GM19455 (cell line): ENCODE data around the gene SBF2.
"Not testable (repeated sequence)": the region's sequence is repeated elsewhere in the genome, so short reads cannot be mapped to it uniquely, and the experiment has no call there.

Source experiments
- ATAC-seq: cut with Tn5 transposase; IDR thresholded peaks from one replicate; pipeline ENCODE4 v1.9.1; 2021; ENCODE audit not compliant: unreplicated experiment

SBF2 gene

DNA sequence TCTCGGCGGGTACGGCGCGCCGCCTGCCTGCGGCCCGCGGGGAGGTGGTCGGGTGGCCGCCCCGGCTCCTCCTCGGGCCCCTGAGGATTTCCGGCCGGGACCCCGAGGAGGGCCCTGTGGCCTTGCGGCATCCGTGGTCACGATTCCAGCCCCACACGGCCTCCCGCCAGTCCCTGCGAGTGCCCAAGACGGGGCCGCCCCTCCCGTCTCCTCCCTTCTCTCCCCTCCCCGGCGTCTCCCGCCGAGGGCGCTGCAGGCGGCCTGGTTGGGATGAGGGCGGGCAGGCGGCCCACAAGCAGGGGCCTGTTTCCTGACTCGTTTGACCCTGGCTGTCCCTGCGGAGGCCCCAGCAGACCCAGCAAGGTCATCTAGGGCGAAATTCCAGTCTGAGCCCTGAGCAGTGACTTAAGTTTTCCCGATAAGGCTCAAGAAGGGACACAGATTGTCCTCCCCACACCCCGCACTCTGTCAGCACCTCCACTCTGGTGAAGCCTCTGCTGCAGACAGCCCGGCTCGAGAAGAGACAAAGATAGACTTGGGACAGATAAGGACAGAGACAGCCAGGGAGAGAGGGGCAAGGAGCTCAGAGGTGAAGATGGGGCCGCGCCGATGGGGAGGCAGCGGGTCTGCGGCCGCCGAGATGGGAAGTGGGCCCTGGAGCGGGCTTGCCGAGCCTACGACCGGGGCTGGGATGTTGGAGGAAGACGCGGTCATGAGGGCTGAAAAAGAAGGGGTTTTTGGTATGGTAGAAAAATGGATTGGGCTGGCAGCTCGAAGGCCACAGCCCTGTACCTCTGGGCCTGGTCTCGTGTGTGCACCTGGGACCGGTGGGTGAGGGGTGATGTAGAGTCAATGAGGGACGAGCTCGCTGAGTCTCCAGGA, 535.1 kb downstream of the SBF2 start:
- peak; percentile 29 for ATAC-seq

DNA sequence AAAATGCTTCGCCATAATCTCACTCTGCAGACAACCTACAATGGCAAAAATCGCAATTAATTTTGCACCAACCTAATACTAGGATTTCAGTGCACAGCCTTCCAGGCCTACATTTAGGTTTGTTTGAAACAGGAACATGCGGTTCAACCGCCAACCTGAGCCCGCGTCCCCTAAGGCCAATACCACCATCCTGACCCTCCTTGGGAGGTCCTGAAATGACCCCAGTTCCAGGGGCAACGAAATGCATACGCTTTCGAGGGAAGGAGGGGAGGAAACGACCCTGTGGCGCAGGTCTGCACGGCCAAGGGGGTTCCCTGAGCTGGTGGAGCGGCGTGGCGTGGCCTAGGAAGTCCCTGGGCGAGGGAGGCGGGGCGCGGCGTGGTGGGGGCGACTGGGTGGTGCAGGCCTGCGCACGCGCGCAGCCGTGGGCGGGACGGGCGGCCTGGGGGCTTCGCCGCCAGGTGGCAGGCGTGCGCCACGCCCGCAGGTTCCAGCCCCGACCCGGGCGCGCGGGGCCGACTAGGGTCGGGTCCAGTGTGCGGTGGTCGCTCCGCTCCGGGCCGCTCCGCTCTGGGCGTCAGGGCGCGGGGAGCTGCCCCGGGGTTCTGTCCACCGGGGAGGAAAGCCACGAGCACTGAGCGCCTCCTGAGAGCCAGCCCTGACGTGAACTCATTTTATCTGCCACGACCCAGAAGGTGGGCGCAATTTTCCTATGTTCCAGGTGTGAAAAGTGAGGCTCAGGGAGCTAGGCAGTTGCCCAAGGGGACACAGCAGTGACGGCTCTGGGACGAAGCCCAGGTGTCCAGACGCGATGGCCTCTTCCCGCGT, 536.0 kb downstream of the SBF2 start:
- ATAC-seq = peak; percentile 64

DNA sequence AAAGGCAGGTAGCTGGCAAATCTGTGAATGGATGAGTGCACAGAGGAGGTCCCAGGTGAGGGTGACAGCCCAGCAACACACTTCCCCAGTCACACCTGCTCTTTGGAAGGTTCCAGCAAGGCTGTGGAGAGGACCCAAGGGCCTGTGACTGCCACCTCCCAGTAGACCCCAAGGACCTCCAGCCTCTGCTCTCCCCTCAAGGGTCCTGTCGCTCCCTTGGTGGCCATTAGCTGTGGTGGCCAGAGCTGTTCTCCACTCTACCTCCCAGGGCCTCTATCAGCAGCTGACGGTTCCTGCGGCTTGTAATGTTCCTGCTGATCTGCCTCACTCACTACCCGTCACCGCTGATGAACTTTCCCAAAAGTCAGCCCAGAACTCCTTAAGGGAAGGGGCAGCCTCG, 537.1 kb downstream of the SBF2 start:
- ATAC-seq = no peak

DNA sequence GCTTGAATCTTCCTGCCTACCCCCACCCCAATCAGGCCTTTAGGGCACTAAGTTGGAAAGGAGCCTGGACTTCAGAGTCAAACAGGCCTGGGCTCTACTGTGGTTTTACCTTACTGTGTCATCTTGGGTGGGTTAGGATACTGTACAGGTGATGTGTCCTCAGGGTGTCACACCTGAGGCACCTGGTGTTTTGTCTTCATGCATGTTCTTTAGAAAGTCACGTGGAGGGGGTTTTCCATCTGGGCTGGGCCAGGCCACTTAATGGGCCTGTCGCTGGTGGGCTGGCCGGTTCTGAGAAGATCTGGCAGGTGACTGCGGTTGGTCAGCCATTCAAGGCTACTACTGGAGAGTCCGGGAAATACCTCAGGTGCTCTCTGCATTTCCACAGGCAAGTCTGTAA, 537.6 kb downstream of the SBF2 start:
- no peak for ATAC-seq

GRCh38 chr11:9755561-9756185, 538.3 kb downstream of the SBF2 start:
- no peak for ATAC-seq

- ATAC-seq = no peak
Observed at GRCh38 chr11:9754010-9754471, 540.0 kb downstream of the SBF2 start.

- no peak for ATAC-seq
Observed at GRCh38 chr11:9753021-9753420, 541.0 kb downstream of the SBF2 start.

DNA sequence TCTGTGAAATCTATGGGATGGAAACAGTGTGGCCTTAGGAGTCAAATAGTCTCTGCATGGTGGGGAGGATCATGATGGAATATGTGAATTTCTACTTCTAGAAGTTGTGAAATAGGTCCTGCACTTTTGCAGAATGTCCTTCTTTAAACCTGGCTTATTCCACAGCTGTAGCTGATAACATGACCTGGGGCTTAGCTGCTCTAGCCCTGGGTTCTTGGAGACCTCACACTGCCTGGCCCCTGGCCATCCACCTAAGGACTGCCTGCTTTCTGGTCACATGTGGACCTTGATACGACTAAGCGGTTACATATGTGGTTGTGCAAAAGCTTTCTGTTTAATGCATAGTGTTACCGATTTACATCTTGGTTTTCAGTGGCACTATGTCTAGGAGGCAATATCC, 541.9 kb downstream of the SBF2 start:
- ATAC-seq = no peak

DNA sequence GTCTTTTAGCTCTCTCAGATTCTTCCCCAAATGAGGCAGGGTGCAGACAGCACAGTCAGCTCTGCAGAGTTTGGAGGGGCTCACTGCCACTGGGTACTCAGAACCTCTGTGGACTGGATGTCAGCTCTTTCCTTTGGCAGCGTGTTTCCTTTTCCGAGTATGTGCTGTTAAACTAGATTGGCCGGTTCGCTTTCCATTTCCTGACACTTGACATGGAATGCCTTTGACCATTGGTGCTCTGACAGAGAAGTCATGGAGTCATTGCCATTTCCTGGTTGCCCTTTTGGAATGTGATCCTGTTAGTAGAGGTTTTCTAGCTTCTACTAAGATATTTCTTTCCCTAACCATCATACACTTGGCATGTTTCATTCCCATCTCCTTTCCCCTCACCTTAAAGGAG, 543.5 kb downstream of the SBF2 start:
- no peak for ATAC-seq

DNA sequence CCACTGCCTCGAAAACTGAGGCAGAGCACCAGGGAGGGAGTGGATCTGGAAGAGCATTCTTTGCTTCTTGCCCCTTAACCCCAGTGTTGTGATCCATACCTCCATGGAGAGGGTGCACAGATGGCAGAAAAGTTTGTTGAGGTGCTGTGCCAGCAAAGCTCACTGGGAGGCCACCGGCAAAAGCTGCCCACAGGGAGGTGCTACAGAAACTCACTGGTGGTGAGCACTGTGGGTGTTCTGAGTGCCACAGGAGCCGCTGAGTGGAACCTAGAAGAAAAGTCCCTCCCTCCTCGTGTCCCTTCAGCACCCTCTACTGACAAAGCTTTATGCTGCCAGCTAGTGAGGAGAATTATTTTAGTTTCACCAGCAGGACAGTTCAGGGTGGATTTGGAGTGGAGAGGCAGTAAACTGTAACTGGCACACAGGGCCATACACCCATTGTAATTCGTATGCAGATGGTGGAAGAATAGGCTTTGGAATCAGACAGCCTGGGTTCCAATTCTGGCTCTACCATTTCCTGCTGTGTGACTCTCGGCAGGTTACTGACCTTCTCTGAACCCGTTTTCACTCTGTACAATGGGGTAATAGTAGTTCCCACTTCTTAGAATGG, 545.6 kb downstream of the SBF2 start:
- ATAC-seq = peak; percentile 69

DNA sequence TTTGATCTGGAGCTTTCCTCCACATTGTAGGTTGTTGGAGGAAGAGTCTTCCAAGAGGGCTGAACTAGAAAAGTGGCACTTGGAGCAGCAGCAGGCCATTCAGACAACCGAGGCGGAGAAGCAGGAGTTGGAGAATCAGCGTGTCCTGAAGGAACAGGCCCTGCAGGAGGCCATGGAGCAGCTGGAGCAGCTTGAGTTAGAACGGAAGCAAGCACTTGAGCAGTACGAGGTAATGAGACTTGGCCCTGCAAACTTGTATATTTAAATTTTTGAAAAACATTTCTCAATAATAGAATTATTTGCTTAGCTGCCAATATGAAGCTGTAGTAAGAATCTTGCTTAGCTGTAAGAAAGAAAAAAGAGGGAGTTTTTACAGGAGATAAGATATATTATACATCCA, 546.2 kb downstream of the SBF2 start:
- no peak for ATAC-seq

GRCh38 chr11:9747229-9747628, 546.8 kb downstream of the SBF2 start:
- no peak for ATAC-seq

GRCh38 chr11:9745411-9746211, 548.4 kb downstream of the SBF2 start:
- no peak for ATAC-seq

DNA sequence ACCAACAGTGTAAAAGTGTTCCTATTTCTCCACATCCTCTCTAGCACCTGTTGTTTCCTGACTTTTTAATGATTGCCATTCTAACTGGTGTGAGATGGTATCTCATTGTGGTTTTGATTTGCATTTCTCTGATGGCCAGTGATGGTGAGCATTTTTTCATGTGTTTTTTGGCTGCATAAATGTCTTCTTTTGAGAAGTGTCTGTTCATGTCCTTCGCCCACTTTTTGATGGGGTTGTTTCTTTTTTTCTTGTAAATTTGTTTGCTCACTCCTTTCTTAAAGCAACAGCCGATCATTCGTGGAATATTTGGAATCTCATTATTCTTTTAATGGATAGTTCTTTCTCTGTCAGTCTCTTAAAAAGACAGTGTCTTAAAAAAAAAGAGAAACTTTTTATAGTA, 550.5 kb downstream of the SBF2 start:
- not testable (repeated sequence) for ATAC-seq

GRCh38 chr11:9741260-9741659, 552.8 kb downstream of the SBF2 start:
- no peak for ATAC-seq

DNA sequence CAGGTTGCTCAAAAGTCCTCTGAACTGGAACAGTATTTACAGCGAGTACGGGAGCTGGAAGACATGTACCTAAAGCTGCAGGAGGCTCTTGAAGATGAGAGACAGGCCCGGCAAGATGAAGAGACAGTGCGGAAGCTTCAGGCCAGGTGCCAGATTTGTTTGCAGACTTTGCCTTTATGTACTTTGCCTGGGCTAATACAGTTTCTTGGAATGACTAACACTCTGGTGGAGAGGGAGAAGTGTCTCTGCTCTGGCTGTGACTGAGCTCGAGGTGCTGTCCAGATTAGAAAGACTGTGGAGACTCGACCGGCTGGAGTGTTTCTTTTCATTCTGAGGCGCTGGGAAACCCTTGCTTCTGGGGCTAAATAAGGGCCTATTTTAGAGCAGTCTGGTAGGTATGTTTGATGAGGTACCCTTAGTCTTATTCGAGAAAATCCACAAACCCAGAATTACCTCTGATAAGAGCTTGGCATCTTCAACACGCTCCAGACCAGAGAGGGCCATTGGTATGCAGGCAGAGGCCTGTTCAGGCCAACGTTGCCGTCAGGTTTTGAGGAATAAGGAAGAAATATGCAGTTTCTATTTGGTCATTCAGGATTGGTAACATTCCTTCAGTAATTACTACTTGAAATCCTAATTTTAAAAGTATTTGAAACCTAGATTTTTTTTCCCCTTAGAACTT, 553.7 kb downstream of the SBF2 start:
- peak; percentile 44 for ATAC-seq

- peak; percentile 69 for ATAC-seq
Observed at GRCh38 chr11:9739123-9739900, 554.7 kb downstream of the SBF2 start.

- no peak for ATAC-seq
Observed at GRCh38 chr11:9738707-9739106, 555.3 kb downstream of the SBF2 start.

- ATAC-seq = no peak
Observed at GRCh38 chr11:9738116-9738515, 555.9 kb downstream of the SBF2 start.
